ENCODE measurements around the gene CYP26C1.

- TF ChIP-seq CTCF (IDR thresholded peaks at IDR 0.05) (no peak), POLR2AphosphoS5 (IDR thresholded peaks at IDR 0.05) (no peak), POLR2A (IDR thresholded peaks at IDR 0.05) (no peak)
These were observed 10.0 kb downstream of the CYP26C1 start for GRCh38 chr10:93070378-93071176.

All from upper lobe of left lung (tissue), 4 donors.